Measurements from ENCODE around the gene OR56A5.

DNA sequence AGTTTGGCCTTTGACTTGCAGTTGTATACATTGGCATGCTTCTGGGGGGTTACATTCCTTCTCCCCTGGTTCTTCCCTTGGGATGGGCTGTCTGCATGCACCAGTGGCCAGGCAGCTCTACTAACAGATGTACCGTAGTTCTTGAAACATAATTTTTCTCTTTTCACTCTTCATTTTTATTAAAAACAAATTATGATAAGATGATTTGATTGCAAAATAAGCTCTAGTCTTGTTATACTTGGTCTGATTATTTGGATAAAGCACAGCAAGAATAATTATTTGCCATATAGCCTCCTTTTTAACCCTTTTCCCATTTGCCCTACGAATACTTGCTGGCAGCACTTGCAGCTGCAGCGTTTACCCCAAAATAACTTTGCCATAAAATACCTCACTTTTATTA, 12.7 kb downstream of the OR56A5 start:
- TF ChIP-seq, protein P1, sequence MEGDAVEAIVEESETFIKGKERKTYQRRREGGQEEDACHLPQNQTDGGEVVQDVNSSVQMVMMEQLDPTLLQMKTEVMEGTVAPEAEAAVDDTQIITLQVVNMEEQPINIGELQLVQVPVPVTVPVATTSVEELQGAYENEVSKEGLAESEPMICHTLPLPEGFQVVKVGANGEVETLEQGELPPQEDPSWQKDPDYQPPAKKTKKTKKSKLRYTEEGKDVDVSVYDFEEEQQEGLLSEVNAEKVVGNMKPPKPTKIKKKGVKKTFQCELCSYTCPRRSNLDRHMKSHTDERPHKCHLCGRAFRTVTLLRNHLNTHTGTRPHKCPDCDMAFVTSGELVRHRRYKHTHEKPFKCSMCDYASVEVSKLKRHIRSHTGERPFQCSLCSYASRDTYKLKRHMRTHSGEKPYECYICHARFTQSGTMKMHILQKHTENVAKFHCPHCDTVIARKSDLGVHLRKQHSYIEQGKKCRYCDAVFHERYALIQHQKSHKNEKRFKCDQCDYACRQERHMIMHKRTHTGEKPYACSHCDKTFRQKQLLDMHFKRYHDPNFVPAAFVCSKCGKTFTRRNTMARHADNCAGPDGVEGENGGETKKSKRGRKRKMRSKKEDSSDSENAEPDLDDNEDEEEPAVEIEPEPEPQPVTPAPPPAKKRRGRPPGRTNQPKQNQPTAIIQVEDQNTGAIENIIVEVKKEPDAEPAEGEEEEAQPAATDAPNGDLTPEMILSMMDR (IDR thresholded peaks at IDR 0.05): no peak
- TF ChIP-seq POLR2A (IDR thresholded peaks at IDR 0.05): no peak
